Measurements from ENCODE around the gene ATG9A. TPM values are rescaled to one million over a fixed set of nuclear protein-coding genes. Genes with fewer than 3 reads are reported as not detected.

ATG9A gene
- total RNA-seq = 63.0 and 63.8 TPM in 2 replicates

GRCh38 chr2:219229305-219230058 lies at the start of gene ATG9A, which contains the start of gene ANKZF1:
TSS of gene ATG9A (minus strand) at chr2:219229636. CDS start at chr2:219228024, 1,612 bp downstream.
TSS of gene ANKZF1 (plus strand) at chr2:219229806. CDS start at chr2:219230258, 452 bp downstream.

GRCh38 chr2:219253753-219254589 lies 24.5 kb upstream of the ATG9A start, which contains the start of gene TUBA4A:
TSS of gene TUBA4A (minus strand) at chr2:219253918. CDS start at chr2:219253858, 60 bp downstream.

GRCh38 chr2:219252900-219253752 lies 23.7 kb upstream of the ATG9A start, which contains the start of gene TUBA4B:
TSS of gene TUBA4B (plus strand) at chr2:219253243. CDS start at chr2:219253408, 165 bp downstream.

GRCh38 chr2:219245148-219245898 lies 15.9 kb upstream of the ATG9A start, which contains the start of the genes GLB1L and STK16:
TSS of gene GLB1L (minus strand) at chr2:219245444. CDS start at chr2:219243573, 1,871 bp downstream.
TSS of gene STK16 (plus strand) at chr2:219245479. CDS start at chr2:219246000, 521 bp downstream.

GRCh38 chr2:219218732-219219701 lies 10.4 kb downstream of the ATG9A start, which contains the start of gene ABCB6:
TSS of gene ABCB6 (minus strand) at chr2:219218958. CDS start at chr2:219218673, 285 bp downstream.

GRCh38 chr2:219206328-219207133 lies 22.9 kb downstream of the ATG9A start, which contains the start of gene ZFAND2B:
TSS of gene ZFAND2B (plus strand) at chr2:219206782. CDS start at chr2:219206988, 206 bp downstream.

GRCh38 chr2:219177552-219178376 lies 51.7 kb downstream of the ATG9A start, which contains the start of gene RETREG2:
TSS of gene RETREG2 (plus strand) at chr2:219178275. CDS start at chr2:219178353, 78 bp downstream.

GRCh38 chr2:219176818-219177551 lies 52.5 kb downstream of the ATG9A start, which contains the start of gene CNPPD1:
TSS of gene CNPPD1 (minus strand) at chr2:219176925. CDS start at chr2:219176828, 97 bp downstream.

GRCh38 chr2:219169930-219170654 lies 59.3 kb downstream of the ATG9A start, which contains the start of gene SLC23A3:
TSS of gene SLC23A3 (minus strand) at chr2:219170029. CDS start at chr2:219169984, 45 bp downstream.

Other genes starting within 250 kb of the ATG9A start
- not detected in 2 replicates for gene FEV, start 244.5 kb downstream of the ATG9A start, total RNA-seq
- gene CRYBA2, start 236.2 kb downstream of the ATG9A start, total RNA-seq = not detected in 2 replicates
- not detected in 2 replicates for gene CFAP65, start 188.1 kb downstream of the ATG9A start, total RNA-seq
- gene IHH, start 168.7 kb downstream of the ATG9A start, total RNA-seq = 0.12 TPM in 1 of 2 replicates, not detected in the other
- gene NHEJ1, start 68.8 kb downstream of the ATG9A start, total RNA-seq = 21.1 and 22.2 TPM in 2 replicates
- 0.85 and 1.5 TPM in 2 replicates for gene SLC23A3, start 59.6 kb downstream of the ATG9A start, total RNA-seq
- gene CNPPD1, start 52.7 kb downstream of the ATG9A start, total RNA-seq = 35.7 and 42.0 TPM in 2 replicates
- 94.1 and 100 TPM in 2 replicates for gene RETREG2, start 51.4 kb downstream of the ATG9A start, total RNA-seq
- 22.9 and 31.2 TPM in 2 replicates for gene ZFAND2B, start 22.9 kb downstream of the ATG9A start, total RNA-seq
- 23.8 and 27.7 TPM in 2 replicates for gene ABCB6, start 10.7 kb downstream of the ATG9A start, total RNA-seq
- 22.2 and 24.8 TPM in 2 replicates for gene ANKZF1, start 170 bp upstream of the ATG9A start, total RNA-seq
- 11.9 and 18.8 TPM in 2 replicates for gene GLB1L, start 15.8 kb upstream of the ATG9A start, total RNA-seq
- gene STK16, start 15.8 kb upstream of the ATG9A start, total RNA-seq = 45.3 and 69.3 TPM in 2 replicates
- not detected in 2 replicates for gene TUBA4B, start 23.6 kb upstream of the ATG9A start, total RNA-seq
- 42.0 and 68.4 TPM in 2 replicates for gene TUBA4A, start 24.3 kb upstream of the ATG9A start, total RNA-seq
- 41.4 and 48.5 TPM in 2 replicates for gene DNAJB2, start 49.7 kb upstream of the ATG9A start, total RNA-seq
- gene PTPRN, start 79.8 kb upstream of the ATG9A start, total RNA-seq = 0.36 and 0.49 TPM in 2 replicates
- not detected in 2 replicates for gene RESP18, start 103.1 kb upstream of the ATG9A start, total RNA-seq
- 82.3 and 95.2 TPM in 2 replicates for gene DNPEP, start 158.3 kb upstream of the ATG9A start, total RNA-seq
- 1.9 and 2.6 TPM in 2 replicates for gene DES, start 188.7 kb upstream of the ATG9A start, total RNA-seq
- 52.9 and 55.8 TPM in 2 replicates for gene SPEG, start 205.2 kb upstream of the ATG9A start, total RNA-seq

Measured in hair follicle dermal papilla cell (primary cell).